Activated T-helper 17 cell treated with anti-CD3 and anti-CD28 coated beads, Interleukin-2, amount 50 U/mL, for 72 hours (primary cell): ENCODE measurements around the gene NPM3. TPM values are rescaled to one million over a fixed set of nuclear protein-coding genes. Genes with fewer than 3 reads are reported as not detected.
"Not testable (repeated sequence)": the region's sequence is repeated elsewhere in the genome, so short reads cannot be mapped to it uniquely, and the experiment has no call there.

Experiments used
- ATAC-seq: fragments of 150-1000 bp; cut with Tn5 transposase; replicated peaks from 2 replicates; pipeline ENCODE4 v1.10.0; 2021; ENCODE audit warnings: mild to moderate bottlenecking, moderate library complexity
- H3K27ac Mint-ChIP-seq: one replicate; pipeline ENCODE4 v1.8.0; 2022; ENCODE audit warnings: mixed read lengths
- H3K27me3 Mint-ChIP-seq: one replicate; pipeline ENCODE4 v1.8.0; 2022; ENCODE audit warnings: mixed read lengths
- H3K36me3 Mint-ChIP-seq: one replicate; pipeline ENCODE4 v1.8.0; 2022; ENCODE audit warnings: low read depth, mild to moderate bottlenecking, mixed read lengths
- H3K4me1 Mint-ChIP-seq: one replicate; pipeline ENCODE4 v1.8.0; 2022; ENCODE audit warnings: mixed read lengths
- H3K4me3 Mint-ChIP-seq: one replicate; pipeline ENCODE4 v1.8.0; 2022; ENCODE audit warnings: mild to moderate bottlenecking, mixed read lengths
- H3K9me3 Mint-ChIP-seq: one replicate; pipeline ENCODE4 v1.8.0; 2022; ENCODE audit warnings: mixed read lengths
- total RNA-seq, 2 donors: library from RNA; stranded (reverse); gene quantifications; one replicate each; pipeline ENCODE4 v1.2.3, GENCODE V29; 2022

The NPM3 gene
- total RNA-seq, 2 donors from 2014 or later, result 72.6 to 162 TPM

DNA sequence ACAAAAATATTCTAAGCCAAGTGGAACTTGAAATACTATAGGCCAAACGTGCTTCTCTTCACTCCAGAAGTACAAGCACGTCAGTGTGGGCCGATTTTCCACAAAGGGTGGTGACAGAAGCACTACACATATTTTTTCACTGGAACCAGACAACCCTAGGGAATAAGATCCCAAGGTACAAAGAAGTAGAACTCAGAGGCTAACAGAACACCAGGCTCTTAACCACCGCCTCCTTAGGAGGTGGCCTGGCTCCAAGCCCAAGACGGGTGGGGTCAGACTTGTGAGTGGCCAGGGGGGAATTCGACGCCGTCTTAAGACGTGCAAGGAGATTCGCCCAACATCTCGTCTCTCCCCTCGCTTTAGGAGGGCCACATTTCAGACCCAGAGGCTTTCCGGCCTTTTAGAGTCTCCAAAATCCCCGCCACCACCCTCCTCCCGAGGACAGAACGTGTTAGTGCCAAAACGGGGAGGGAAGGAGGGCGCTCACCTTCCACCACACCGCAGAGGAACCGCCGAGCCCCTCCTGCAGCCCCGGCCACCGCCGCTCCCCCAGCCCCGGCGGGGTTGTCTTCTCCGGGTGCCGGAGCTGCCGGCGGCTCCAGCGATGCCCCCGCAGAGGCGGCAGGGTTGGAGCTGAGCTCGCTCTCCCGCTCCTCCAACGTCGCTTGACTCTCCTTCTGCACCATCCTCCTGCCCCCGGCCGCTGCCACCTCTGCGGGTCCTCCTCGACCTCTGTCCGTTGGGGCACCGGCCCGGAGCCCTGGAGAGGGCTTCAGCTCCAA, 34.3 kb upstream of the NPM3 start:
- H3K4me3 Mint-ChIP-seq, result peak overlapping the region; percentile 99
- no peaks in the 10 kb centered on the region for H3K9me3 Mint-ChIP-seq
- peaks cover 65% of the 10 kb centered on the region for H3K36me3 Mint-ChIP-seq
- peak overlapping the region; percentile 100 for H3K27ac Mint-ChIP-seq
- peak; percentile 9 for ATAC-seq
- H3K27me3 Mint-ChIP-seq, result no peaks in the 10 kb centered on the region
- H3K4me1 Mint-ChIP-seq, result peaks cover 25% of the 10 kb centered on the region

- no peaks in the 10 kb centered on the region for H3K9me3 Mint-ChIP-seq
- H3K27me3 Mint-ChIP-seq, result no peaks in the 10 kb centered on the region
- peak overlapping the region; percentile 100 for H3K27ac Mint-ChIP-seq
- peaks cover 22% of the 10 kb centered on the region for H3K4me1 Mint-ChIP-seq
- no peak for ATAC-seq
- H3K36me3 Mint-ChIP-seq, result peaks cover 71% of the 10 kb centered on the region
- peak overlapping the region; percentile 99 for H3K4me3 Mint-ChIP-seq
Observed at GRCh38 chr10:101816913-101817336, 33.7 kb upstream of the NPM3 start.

- peaks cover 76% of the 10 kb centered on the region for H3K36me3 Mint-ChIP-seq
- H3K4me1 Mint-ChIP-seq, result peaks cover 17% of the 10 kb centered on the region
- no peaks in the 10 kb centered on the region for H3K27me3 Mint-ChIP-seq
- no peak for ATAC-seq
- H3K9me3 Mint-ChIP-seq, result no peaks in the 10 kb centered on the region
- peak overlapping the region; percentile 99 for H3K4me3 Mint-ChIP-seq
- peak overlapping the region; percentile 100 for H3K27ac Mint-ChIP-seq
Observed at GRCh38 chr10:101816376-101816775, 33.1 kb upstream of the NPM3 start.

- H3K4me1 Mint-ChIP-seq, result peaks cover 12% of the 10 kb centered on the region
- no peaks in the 10 kb centered on the region for H3K9me3 Mint-ChIP-seq
- peak; percentile 16 for ATAC-seq
- H3K4me3 Mint-ChIP-seq, result peak overlapping the region; percentile 99
- peak overlapping the region; percentile 100 for H3K27ac Mint-ChIP-seq
- H3K36me3 Mint-ChIP-seq, result peaks cover 94% of the 10 kb centered on the region
- no peaks in the 10 kb centered on the region for H3K27me3 Mint-ChIP-seq
Observed at GRCh38 chr10:101814466-101815071, 31.3 kb upstream of the NPM3 start.

DNA sequence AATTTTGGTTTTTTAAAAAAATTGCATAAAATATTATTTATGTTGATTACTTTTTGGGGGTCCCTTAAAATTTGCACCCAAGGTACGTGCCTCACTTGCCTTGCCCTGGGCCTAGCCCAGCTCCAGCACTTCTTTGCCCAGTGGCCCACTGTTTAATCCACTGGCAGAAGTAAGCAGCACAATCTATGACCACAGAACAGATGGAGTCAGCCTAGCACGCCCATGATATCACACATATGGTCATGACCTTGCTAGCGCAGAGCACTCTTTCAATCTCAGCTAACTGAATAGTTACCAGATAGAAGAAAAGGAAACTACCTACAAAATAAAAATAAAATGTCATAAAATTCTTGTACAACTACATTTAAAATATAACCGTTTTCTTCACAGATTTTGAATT, 29.4 kb upstream of the NPM3 start:
- no peak for ATAC-seq
- Mint-ChIP-seq H3K4me3 (no peak overlapping the region), H3K9me3 (no peaks in the 10 kb centered on the region), H3K27me3 (no peaks in the 10 kb centered on the region), H3K27ac (peak overlapping the region; percentile 41), H3K4me1 (peaks cover 14% of the 10 kb centered on the region), H3K36me3 (peaks cover 99% of the 10 kb centered on the region)

DNA sequence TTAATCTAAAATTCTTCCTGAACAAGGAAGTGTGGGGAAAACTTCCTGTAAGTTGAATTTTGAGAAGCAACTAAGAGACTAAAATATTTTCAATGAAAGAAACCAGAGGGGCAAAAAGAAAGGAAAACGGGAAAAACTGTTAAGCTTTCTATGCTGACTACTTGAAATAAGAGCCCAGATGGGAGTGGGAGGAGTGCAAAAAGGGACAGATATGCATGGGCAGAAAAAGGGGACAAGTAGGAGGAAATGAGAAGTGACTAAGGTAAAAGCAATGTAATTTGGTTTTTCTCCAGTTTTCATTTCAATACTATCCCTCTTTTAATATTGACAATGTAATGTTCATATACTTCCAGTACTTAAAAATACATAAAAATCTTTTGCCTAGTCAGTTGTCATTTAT, 23.9 kb upstream of the NPM3 start:
- Mint-ChIP-seq H3K4me1 (peaks cover 3% of the 10 kb centered on the region), H3K4me3 (no peak overlapping the region), H3K9me3 (no peaks in the 10 kb centered on the region), H3K36me3 (peaks cover 100% of the 10 kb centered on the region), H3K27ac (no peak overlapping the region), H3K27me3 (no peaks in the 10 kb centered on the region)
- ATAC-seq, result no peak

DNA sequence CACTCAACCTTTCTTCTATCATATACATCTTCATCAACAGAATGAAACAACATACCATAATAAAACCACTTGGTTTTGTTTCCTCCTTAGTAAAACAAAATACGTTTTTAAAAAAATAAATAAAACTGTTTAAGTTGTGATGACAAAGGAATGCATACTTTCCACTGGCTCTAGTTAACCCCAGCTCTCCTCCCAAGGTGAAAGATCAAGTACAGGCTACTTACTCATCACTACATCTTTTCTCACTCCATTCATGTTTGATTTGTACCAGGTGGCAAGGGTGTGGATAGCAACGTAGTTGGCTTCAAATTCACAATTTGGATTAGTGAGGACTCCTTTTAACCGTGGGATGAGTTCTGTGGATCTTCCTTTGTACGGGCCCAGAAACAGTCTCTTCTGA, 20.3 kb upstream of the NPM3 start:
- peaks cover 100% of the 10 kb centered on the region for H3K36me3 Mint-ChIP-seq
- no peak for ATAC-seq
- no peaks in the 10 kb centered on the region for H3K27me3 Mint-ChIP-seq
- H3K4me1 Mint-ChIP-seq, result peaks cover 15% of the 10 kb centered on the region
- no peaks in the 10 kb centered on the region for H3K9me3 Mint-ChIP-seq
- H3K27ac Mint-ChIP-seq, result no peak overlapping the region
- no peak overlapping the region for H3K4me3 Mint-ChIP-seq

- H3K27me3 Mint-ChIP-seq, result no peaks in the 10 kb centered on the region
- H3K4me1 Mint-ChIP-seq, result peaks cover 11% of the 10 kb centered on the region
- no peak for ATAC-seq
- H3K9me3 Mint-ChIP-seq, result no peaks in the 10 kb centered on the region
- H3K4me3 Mint-ChIP-seq, result no peak overlapping the region
- peak overlapping the region; percentile 43 for H3K27ac Mint-ChIP-seq
- peaks cover 100% of the 10 kb centered on the region for H3K36me3 Mint-ChIP-seq
Observed at GRCh38 chr10:101797403-101798059, 14.3 kb upstream of the NPM3 start.

GRCh38 chr10:101793526-101793925, 10.3 kb upstream of the NPM3 start:
- no peaks in the 10 kb centered on the region for H3K4me1 Mint-ChIP-seq
- no peaks in the 10 kb centered on the region for H3K27me3 Mint-ChIP-seq
- no peak for ATAC-seq
- H3K4me3 Mint-ChIP-seq, result no peak overlapping the region
- peaks cover 100% of the 10 kb centered on the region for H3K36me3 Mint-ChIP-seq
- H3K9me3 Mint-ChIP-seq, result no peaks in the 10 kb centered on the region
- no peak overlapping the region for H3K27ac Mint-ChIP-seq

GRCh38 chr10:101789686-101790085, 6.4 kb upstream of the NPM3 start:
- no peak overlapping the region for H3K27ac Mint-ChIP-seq
- no peak for ATAC-seq

GRCh38 chr10:101789231-101789630, 6.0 kb upstream of the NPM3 start:
- H3K4me3 Mint-ChIP-seq, H3K27me3 Mint-ChIP-seq, H3K9me3 Mint-ChIP-seq, ATAC-seq, H3K4me1 Mint-ChIP-seq, H3K27ac Mint-ChIP-seq: not testable (repeated sequence)
- peaks cover 100% of the 10 kb centered on the region for H3K36me3 Mint-ChIP-seq

More at GRCh38 chr10:101789686-101790085, 6.4 kb upstream of the NPM3 start:
- no peaks in the 10 kb centered on the region for H3K27me3 Mint-ChIP-seq
- H3K9me3 Mint-ChIP-seq, result no peaks in the 10 kb centered on the region
- peaks cover 100% of the 10 kb centered on the region for H3K36me3 Mint-ChIP-seq
- H3K4me1 Mint-ChIP-seq, result peaks cover 5% of the 10 kb centered on the region
- H3K4me3 Mint-ChIP-seq, result no peak overlapping the region

- Mint-ChIP-seq H3K4me1 (peaks cover 21% of the 10 kb centered on the region), H3K4me3 (no peak overlapping the region), H3K9me3 (no peaks in the 10 kb centered on the region), H3K27ac (no peak overlapping the region), H3K36me3 (peaks cover 98% of the 10 kb centered on the region), H3K27me3 (no peaks in the 10 kb centered on the region)
- no peak for ATAC-seq
Observed at GRCh38 chr10:101785801-101786200, 2.6 kb upstream of the NPM3 start.

GRCh38 chr10:101784558-101784957, 1.3 kb upstream of the NPM3 start:
- Mint-ChIP-seq H3K27ac (peak overlapping the region; percentile 98), H3K9me3 (no peaks in the 10 kb centered on the region), H3K4me3 (peak overlapping the region; percentile 98), H3K27me3 (no peaks in the 10 kb centered on the region), H3K4me1 (peaks cover 21% of the 10 kb centered on the region), H3K36me3 (peaks cover 92% of the 10 kb centered on the region)
- no peak for ATAC-seq

DNA sequence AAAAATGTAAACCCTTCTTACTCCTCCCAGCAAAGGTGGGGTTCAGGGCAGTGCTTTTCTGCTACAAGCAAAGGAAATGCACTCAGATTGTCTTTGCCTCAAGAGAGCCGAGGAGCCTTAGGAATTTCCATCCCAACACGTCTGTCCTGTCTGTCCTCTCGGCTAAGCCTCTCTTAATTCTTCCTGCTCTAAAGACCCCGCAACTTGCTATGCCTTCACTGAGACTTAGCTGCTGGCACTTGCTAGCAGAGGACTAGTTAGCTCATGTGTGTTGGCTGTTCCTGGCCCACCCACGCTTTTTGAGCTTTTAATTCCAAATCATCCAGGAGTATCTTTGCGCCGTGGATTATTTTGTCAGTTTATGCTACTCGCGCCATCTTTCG, 481 bp upstream of the NPM3 start:
- Mint-ChIP-seq H3K4me1 (peaks cover 27% of the 10 kb centered on the region), H3K36me3 (peaks cover 91% of the 10 kb centered on the region), H3K27me3 (peaks cover 5% of the 10 kb centered on the region), H3K9me3 (no peaks in the 10 kb centered on the region), H3K27ac (peak overlapping the region; percentile 98), H3K4me3 (peak overlapping the region; percentile 98)
- no peak for ATAC-seq
